GM21717 (cell line): Measurements from ENCODE around the gene RIPOR3.
"Not testable (repeated sequence)": the region's sequence is repeated elsewhere in the genome, so short reads cannot be mapped to it uniquely, and the experiment has no call there.

Experiments used
- ATAC-seq: cut with Tn5 transposase; IDR thresholded peaks from one replicate; pipeline ENCODE4 v1.9.1; 2021; ENCODE audit warnings: mild to moderate bottlenecking, moderate library complexity; ENCODE audit not compliant: unreplicated experiment

The RIPOR3 gene

DNA sequence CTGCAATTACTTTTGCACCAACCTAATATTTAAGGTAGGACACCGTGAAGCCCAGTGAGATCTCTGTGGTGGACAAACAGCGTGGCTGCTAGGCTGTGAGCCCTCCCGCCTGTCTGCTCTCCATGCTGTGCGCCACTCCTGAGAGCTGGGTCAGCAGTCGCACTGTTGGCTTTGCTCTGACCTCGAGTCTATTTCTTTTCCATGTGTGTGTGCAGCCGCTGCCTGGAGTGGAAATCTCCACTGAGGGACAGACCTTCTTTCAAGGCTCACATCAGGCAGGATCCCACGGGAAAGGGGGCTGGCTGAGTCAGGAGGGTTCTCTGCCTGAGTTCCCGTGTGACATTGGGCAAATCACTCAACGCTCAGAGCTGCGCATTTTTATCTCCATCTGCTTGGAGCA is 27.1 kb downstream of the RIPOR3 start:
- no peak for ATAC-seq

DNA sequence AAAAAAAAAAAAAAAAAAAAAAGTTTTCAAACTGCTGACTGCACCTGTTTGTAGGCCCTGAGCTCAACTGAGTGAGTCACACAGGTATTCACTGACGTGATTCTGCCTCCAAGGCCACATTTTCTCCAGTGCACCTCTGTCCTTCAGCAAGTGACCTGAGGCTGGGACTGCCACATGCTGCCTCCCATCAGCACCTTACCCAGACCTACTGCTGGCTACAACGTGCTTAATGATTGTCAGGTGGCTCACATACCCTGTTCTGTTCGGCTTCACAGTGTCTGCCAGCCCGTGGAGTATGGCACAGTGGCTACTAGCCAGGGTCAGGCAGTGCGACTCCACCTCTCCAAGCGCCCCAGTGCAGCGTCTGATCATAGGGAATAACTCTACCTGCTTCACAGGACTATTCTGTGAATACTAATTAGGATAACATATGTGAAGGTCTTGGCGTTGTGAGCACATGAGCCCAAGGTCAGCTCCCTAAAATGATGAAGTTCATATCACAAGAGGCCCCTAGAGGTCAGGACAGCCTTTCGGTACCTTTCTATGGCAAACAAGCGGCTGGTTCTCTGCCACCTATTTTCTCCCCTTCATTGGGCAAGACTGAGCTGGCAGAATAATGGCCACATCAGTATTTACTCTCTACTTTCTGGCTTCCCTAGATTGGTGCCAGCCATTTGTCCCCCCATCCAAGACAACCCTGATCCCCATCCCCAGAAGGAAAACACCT is 28.1 kb downstream of the RIPOR3 start:
- no peak for ATAC-seq

DNA sequence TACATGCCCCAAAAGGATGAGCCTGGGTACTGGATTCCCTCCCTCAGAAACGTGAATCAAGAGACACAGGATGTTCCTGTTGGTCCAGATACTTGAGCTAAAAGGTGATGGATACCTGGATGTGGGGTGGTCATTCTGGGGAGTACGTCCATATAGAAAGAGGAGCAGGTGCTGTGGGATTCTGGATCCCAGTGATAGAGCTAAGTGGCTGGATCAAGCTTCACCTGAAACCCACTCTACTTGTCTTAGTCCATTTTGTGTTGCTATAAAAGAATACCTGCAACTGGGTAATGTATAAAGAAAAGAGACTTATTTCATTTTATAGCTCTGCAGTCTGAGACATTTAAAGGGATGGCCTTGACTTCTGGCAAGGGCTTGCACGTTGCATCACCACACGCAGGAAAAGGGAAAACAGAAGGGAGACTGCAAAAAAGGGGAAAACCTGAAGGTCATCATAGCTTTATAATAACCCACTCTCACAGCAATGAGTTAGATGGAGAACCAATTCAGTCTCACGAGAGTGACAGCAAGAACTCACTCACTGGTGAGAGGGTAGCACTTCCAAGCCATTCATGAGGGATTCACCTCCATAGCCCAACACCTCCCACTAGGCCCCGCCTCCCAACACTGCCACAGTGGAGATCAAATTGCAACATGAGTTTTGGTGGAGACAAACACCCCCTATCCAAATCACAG is 31.2 kb downstream of the RIPOR3 start:
- ATAC-seq, result no peak

DNA sequence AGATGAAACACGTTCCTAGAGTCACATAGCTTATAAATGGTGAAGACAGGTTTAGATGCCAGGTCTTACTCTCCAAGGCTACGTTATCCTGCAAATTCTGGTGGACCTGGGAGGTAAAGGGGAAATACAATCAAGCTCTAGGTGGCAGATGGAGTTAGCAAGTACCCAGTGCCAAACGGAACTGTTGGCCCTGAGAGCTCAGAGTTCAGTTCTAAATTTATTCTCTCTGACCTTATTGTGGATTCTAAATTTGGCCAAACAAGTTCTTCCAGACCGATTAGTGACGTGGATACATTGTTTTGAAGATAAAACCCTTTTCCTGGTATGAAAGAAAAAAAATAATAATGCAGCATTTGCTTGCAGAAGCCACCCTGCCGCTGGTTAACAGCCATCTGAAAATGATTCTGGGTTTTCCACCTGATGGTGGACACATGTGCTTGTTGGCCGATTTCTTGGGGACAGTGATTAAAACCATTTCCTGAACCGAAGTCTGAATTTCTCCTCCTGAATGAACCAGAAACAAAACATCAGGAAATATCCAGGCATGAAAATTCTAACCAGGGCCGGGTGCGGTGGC is 32.5 kb downstream of the RIPOR3 start:
- ATAC-seq, result no peak

DNA sequence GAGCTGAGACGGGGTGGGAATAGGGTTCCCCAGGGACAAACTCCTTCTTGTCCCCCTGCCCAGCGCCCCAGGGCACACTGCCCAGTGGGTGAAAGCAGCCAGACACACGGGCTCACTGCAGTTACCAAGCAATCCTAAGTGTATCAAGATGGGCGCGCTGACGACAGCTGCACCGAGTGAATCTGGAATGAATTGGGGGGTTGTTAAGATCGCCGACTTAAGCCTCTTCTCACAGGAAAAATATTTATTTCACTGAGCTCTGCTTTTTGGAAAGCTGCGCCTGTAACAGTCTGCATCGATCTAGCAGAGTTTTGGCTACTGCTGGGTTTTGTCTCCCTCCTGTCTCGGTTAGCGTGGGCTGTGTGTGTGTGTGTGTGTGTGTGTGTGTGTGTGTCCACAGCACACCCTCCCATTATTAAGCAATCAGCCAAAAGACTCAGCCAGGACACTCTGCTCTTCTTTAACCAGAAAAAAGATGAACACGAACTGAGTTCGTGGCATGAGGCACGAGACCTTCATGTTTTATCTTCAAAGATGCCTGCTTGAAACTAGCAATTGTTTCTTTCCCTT is 35.9 kb downstream of the RIPOR3 start:
- ATAC-seq, result no peak

- ATAC-seq, result no peak
These were observed 36.4 kb downstream of the RIPOR3 start for GRCh38 chr20:50654904-50655303.

GRCh38 chr20:50652702-50653294 is 38.5 kb downstream of the RIPOR3 start:
- no peak for ATAC-seq

DNA sequence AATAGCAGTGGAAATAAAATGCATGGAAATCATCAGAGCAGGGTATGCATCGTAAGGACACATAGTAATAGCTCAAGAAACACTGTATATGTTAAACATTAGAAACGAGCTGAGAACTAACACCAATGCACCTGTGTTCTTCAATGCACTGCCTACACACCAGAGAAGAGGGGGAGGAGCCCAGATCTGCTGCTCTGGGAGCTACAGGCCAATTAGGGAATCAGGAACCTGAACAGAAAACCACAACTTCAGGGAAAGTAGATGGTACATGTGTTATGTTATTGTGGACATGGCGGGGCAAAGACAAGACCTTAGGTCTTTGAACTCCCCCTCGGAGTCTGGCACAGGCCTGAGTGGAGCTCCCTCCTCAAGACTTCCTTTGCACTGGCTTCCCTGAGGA is 39.7 kb downstream of the RIPOR3 start:
- ATAC-seq, result no peak

- ATAC-seq, result no peak
These were observed 41.8 kb downstream of the RIPOR3 start for GRCh38 chr20:50649590-50649989.

DNA sequence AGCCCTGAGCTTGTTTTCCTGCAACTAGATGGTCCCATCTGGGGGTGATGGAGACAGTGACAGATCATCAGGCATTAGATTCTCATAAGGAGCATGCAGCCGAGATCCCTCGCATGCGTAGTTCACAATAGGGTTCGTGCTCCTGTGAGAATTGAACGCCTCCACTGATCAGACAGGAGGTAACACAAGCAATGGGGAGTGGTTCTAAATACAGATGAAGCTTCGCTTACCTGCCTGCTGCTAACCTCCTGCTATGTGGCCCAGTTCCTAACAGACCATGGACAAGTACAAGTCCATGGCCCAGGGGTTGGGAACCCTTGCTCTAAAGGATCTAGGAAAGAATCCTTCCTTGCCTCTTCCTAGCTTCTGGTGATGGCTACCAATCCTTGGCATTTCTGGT is 42.7 kb downstream of the RIPOR3 start:
- no peak for ATAC-seq

DNA sequence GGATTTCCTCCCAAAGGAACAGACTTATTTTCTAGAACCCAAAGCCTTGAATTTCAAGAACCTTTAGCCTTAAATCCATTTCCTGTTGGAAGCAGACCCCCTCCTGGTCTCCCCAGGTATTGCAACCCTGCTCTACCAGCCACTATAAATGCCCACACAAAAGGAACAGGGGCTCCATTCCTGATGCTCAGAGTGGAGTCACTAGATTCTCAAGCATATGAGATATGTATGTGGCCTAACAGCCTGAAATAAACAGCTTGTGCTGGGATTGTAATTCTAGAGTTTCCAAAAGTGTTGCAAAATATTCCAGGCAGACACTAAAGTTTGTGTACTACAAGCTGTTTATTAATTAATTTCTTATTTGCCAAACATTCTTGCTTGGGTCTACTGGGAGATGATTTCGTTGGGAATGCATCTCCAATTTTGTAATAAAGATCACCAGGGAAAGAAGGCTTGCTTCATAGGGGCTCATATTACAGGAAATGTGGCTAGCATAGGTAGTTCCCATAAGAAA is 44.8 kb downstream of the RIPOR3 start:
- no peak for ATAC-seq

GRCh38 chr20:50645253-50646068 is 45.9 kb downstream of the RIPOR3 start:
- ATAC-seq, result no peak

DNA sequence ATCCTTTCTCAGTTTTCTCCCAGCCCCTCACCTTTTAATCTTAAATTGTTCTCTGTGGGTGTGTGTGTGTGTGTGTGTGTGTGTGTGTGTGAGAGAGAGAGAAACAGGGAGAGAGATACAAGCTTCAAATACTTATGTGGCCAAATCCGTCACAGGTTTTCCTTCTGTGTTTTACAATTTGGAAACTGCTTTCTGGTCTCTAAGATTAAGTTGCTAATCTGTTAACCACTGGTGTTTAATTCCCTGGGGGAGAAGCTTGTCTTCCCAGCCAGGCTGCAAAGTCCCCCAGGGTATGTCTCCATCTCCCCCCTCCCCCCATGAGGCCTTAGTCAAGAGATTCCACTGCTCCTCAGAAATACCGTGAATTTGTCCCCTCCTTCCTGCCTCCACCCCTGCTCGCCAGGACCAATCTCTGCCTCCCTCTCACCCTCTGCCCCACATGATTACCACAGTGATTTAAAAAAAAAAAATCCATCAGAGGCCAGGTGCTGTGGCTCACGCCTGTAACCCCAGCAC is 49.0 kb downstream of the RIPOR3 start:
- ATAC-seq, result no peak

GRCh38 chr20:50641625-50642287 is 49.6 kb downstream of the RIPOR3 start:
- ATAC-seq, result not testable (repeated sequence)

DNA sequence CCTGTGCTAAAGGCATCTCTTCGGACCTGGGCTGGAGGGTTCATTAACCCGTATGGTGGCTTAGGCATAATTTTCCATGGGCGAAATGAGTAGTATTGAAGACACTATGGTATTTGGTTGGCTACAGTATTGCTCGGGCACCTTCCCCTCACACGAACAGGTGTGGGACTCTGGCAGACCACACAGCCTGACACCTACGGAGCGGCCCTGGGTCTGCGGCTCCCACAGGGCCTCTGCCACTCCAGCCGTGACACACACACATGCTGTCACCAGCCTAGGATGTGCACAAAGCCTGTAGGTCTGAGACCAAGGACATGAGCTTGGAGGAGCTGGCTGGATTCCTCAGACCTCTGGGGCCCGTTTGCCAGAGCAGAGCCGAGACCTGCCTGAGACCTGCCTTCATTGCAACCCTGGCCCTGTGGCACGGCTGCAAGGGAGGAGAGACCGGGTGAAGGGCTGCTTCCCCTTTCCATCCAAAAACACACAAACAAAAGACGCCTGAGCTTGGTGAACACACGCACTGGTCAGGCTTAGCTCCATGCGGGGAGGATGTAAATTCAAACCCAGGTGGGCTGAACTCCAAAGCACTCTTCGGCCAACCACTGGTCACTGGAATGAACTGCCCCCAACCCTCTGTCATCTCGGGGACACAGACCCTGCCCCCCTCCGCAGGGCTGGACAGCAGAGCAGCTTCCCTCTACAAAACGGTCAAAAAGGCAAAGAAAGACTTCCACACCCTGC is 51.2 kb downstream of the RIPOR3 start:
- ATAC-seq, result not testable (repeated sequence)

GRCh38 chr20:50638015-50638847 is 53.1 kb downstream of the RIPOR3 start:
- ATAC-seq, result not testable (repeated sequence)

GRCh38 chr20:50636601-50637540 is 54.5 kb downstream of the RIPOR3 start:
- no peak for ATAC-seq
